Breast epithelium (tissue), 3 donors: ENCODE measurements around the gene NCSTN.

Experiments
- CTCF ChIP-seq, 3 donors: fragments of 450-650 bp; IDR thresholded peaks; one replicate each; pipeline ENCODE4 v1.5.1; 2016 to 2017; ENCODE audit warnings: antibody characterized with exemption in 3 of 3, mild to moderate bottlenecking in 3 of 3, moderate library complexity in 3 of 3
- POLR2AphosphoS5 ChIP-seq, 3 donors: sonication (generic); formaldehyde crosslinking; IDR thresholded peaks; one replicate each; pipeline ENCODE4 v1.6.1; 2017; ENCODE audit warnings: antibody characterized with exemption in 3 of 3

- TF ChIP-seq POLR2AphosphoS5 (IDR thresholded peaks at IDR 0.05) (no peak), CTCF (IDR thresholded peaks at IDR 0.05) (peak in 1 of 3 donors; percentile 23)
These were observed 11.3 kb downstream of the NCSTN start for GRCh38 chr1:160354388-160354985.
